Colonic mucosa (tissue), 4 donors: ENCODE results near the gene TRIM31. TPM values are rescaled to one million over a fixed set of nuclear protein-coding genes. Genes with fewer than 3 reads are reported as not detected.

Experiments used
- DNase-seq: peaks from one replicate; pipeline ENCODE4 v3.0.0-alpha.2; 2020
- H3K27ac ChIP-seq: fragments of 200-600 bp; one replicate; pipeline ENCODE4 v1.8.0; 2021
- H3K27me3 ChIP-seq: fragments of 200-600 bp; one replicate; pipeline ENCODE4 v1.8.0; 2021
- H3K36me3 ChIP-seq: fragments of 200-600 bp; one replicate; pipeline ENCODE4 v1.8.0; 2021
- H3K4me1 ChIP-seq: fragments of 200-600 bp; one replicate; pipeline ENCODE4 v1.8.0; 2021; ENCODE audit warnings: mild to moderate bottlenecking
- H3K4me3 ChIP-seq: fragments of 200-600 bp; one replicate; pipeline ENCODE4 v1.8.0; 2021
- H3K9ac ChIP-seq, 2 donors: one replicate each; pipeline ENCODE4 v1.7.0; 2013; ENCODE audit warnings: control low read depth in 2 of 2, low read depth in 2 of 2, low read length in 2 of 2
- H3K9me3 ChIP-seq: fragments of 200-600 bp; one replicate; pipeline ENCODE4 v1.8.0; 2021
- intact Hi-C: fragments of 100-400 bp; cut with DNase I; formaldehyde crosslinking; loops from one replicate; pipeline ENCODE4 v1.14.1; 2022
- total RNA-seq, 2 donors: library from RNA; stranded (reverse); fragmentation: NEBNext Ultra II Directional in 1 of 2; extraction: Animal tissue kit (Norgen Biotek cat#: 25700) in 1 of 2; gene quantifications; one replicate each; pipeline ENCODE4 v1.2.1, GENCODE V29; 2021
- TF ChIP-seq, protein P1 (sequence below): fragments of 200-600 bp; IDR thresholded peaks from one replicate; pipeline ENCODE4 v1.8.0; 2022; ENCODE audit warnings: antibody characterized with exemption, mild to moderate bottlenecking
- donor health status: healthy.
- donor health status: DM: no; HTN: no; CAD: no.
- donor health status: DM: no; HTN: no; CAD: no.

The TRIM31 gene
- total RNA-seq, 2 donors from 2014 or later = 44.4 to 51.2 TPM

DNA sequence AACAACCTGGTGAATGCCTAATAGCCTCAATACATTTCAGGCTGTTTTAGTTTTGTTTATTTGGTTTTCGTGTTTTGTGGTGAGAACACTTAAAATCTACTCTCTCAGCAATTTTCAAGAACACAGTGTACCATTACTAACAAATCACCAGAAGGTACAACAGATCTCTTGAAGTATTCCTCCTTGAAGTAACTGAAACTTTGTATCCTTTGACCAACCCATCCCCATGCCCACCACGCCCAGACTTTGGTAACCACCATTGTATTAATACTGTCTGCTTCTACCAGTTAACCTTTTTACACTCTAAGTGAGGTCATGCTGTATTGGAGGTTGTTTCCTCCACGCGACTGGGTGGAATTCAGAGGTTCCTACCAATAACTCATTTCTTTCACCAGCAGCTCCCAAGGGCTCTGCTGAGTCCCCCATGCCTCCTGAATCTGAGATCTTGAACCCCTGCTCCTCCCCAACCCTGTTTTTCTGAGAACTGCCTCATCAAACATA is 17.3 kb upstream of the TRIM31 start:
- Histone ChIP-seq H3K9ac (peak overlapping the region in 1 of 2 donors; percentile 72), H3K4me3 (no peak overlapping the region), H3K27me3 (no peaks in the 10 kb centered on the region), H3K27ac (peak overlapping the region; percentile 84), H3K4me1 (peaks cover 6% of the 10 kb centered on the region), H3K9me3 (no peaks in the 10 kb centered on the region), H3K36me3 (no peaks in the 10 kb centered on the region)
- no peak for DNase-seq
- TF ChIP-seq, protein P1, sequence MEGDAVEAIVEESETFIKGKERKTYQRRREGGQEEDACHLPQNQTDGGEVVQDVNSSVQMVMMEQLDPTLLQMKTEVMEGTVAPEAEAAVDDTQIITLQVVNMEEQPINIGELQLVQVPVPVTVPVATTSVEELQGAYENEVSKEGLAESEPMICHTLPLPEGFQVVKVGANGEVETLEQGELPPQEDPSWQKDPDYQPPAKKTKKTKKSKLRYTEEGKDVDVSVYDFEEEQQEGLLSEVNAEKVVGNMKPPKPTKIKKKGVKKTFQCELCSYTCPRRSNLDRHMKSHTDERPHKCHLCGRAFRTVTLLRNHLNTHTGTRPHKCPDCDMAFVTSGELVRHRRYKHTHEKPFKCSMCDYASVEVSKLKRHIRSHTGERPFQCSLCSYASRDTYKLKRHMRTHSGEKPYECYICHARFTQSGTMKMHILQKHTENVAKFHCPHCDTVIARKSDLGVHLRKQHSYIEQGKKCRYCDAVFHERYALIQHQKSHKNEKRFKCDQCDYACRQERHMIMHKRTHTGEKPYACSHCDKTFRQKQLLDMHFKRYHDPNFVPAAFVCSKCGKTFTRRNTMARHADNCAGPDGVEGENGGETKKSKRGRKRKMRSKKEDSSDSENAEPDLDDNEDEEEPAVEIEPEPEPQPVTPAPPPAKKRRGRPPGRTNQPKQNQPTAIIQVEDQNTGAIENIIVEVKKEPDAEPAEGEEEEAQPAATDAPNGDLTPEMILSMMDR = no peak
- intact Hi-C loops = loop anchor here (2.0 kb wide), 1 partner anchor 25 kb away; no protein-coding TSS in a partner anchor

DNA sequence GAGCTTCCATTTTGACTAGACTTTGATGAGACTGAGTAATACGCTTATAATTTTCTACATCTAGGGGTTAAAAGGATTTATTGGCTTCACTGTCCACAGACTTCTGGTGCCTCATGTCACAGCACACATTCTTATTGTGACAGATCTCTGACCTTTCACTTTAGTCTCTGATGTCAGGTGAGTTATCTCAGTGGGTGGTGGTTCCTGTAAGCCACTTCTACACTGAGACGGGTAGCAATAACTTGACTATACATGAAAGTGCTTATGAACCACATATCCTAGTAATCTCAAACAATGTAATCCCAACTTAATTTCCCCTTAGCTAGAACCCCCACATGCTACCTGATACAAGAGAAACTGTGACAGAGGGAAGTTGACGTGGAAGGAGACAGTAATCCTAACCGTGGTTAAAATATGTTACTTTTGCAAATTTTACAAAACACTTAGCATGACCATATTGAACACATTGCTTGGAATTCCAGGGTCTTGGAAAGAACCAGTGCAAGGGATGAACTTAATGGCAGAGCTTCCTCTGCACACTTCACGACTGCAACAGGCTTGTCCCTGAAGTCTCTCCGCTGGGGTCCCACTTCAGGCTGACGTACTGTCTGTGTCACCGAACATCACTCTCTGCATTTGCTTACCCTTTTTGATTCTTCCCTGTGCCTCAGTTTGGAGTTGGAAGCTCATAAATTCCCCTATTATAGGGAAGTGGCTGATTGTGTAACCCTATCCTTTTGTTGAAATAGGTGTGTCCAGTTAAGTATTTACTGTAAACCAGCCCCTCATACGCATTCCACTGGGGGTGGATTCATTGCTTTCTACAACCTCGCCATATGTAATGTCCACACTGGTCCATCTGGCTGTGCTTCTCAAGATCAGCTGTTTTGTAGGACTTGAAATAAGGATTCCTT is 16.6 kb upstream of the TRIM31 start:
- TF ChIP-seq, protein P1 = no peak
- peak; percentile 58 for DNase-seq
- intact Hi-C loops = loop anchor here (2.0 kb wide), 1 partner anchor 25 kb away; no protein-coding TSS in a partner anchor
- Histone ChIP-seq H3K4me1 (peaks cover 6% of the 10 kb centered on the region), H3K36me3 (no peaks in the 10 kb centered on the region), H3K4me3 (no peak overlapping the region), H3K9me3 (no peaks in the 10 kb centered on the region), H3K27ac (peak overlapping the region; percentile 84), H3K9ac (peak overlapping the region in 1 of 2 donors; percentile 35), H3K27me3 (no peaks in the 10 kb centered on the region)

DNA sequence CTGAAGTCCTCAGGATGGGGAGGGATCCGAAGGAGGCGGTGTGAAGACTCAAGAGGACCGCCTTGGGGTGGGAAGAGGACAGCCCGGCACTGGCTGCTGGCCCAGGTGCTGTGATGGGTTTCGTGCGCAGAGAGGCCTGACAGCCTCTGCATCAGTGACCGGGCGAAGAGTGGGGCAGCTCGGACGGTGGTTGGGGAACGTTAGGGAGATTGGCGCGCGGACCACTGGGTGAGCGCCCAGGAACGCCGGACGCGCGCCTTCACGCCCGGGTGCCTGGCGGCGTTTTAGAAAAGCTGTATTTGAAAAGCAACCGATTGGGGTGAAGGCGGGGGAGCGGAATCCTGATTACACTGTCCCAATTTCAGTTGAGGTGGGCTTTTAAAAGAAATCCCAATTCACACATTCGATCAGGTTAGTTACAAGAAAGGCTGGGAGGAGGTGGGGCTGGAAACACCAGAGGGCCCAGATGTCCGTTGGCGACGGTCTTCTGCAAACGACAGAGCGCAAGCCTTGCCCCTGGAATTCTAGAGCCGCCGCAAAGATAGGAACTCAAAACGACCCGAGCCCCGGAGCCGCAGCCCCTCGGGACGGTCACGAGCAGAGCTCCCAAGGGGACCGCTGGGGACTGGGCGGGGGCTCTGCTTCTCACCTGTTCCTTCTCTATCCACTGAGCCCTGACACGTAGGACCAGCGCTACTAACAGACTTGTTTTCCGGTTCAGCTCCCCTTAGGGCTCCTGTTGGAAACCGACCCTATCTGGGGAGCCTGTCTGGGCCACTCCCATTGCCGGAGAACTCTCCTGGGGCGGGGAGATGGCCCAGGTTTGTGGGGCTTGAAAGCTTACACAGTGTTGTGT is 14.6 kb upstream of the TRIM31 start:
- Histone ChIP-seq H3K27ac (no peak overlapping the region), H3K36me3 (no peaks in the 10 kb centered on the region), H3K27me3 (no peaks in the 10 kb centered on the region), H3K9me3 (no peaks in the 10 kb centered on the region), H3K4me1 (peaks cover 6% of the 10 kb centered on the region), H3K9ac (no peak overlapping the region), H3K4me3 (no peak overlapping the region)
- peak; percentile 19 for DNase-seq
- intact Hi-C loops = no loop called here
- TF ChIP-seq, protein P1 = no peak

DNA sequence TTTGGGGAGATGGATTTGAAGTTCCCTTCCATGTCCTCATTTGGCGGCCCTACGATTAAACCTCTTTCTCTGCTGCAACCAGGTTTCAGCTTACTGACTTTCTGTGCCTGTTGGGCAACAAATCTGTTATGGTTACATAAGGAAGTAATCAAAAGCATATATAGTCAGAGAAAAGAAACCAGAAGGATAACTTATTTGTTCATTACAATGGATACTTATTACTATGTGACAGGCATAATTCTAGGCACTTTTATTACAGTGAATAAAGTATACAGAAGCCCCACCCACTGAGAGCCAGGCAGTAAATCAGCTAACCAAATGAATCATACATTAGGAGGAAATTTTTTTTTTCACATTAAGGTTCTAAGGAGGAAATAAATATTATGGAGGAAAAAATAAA is 9.6 kb upstream of the TRIM31 start:
- Histone ChIP-seq H3K27ac (peak overlapping the region; percentile 77), H3K4me3 (no peak overlapping the region), H3K4me1 (no peaks in the 10 kb centered on the region), H3K27me3 (no peaks in the 10 kb centered on the region), H3K36me3 (no peaks in the 10 kb centered on the region), H3K9me3 (no peaks in the 10 kb centered on the region), H3K9ac (peak overlapping the region in 1 of 2 donors; percentile 34)
- intact Hi-C loops = no loop called here
- TF ChIP-seq, protein P1 = no peak
- DNase-seq = peak; percentile 70
